ENCODE measurements around the gene CAPN15.
"Not testable (repeated sequence)": the region's sequence is repeated elsewhere in the genome, so short reads cannot be mapped to it uniquely, and the experiment has no call there.

Gene CAPN15

DNA sequence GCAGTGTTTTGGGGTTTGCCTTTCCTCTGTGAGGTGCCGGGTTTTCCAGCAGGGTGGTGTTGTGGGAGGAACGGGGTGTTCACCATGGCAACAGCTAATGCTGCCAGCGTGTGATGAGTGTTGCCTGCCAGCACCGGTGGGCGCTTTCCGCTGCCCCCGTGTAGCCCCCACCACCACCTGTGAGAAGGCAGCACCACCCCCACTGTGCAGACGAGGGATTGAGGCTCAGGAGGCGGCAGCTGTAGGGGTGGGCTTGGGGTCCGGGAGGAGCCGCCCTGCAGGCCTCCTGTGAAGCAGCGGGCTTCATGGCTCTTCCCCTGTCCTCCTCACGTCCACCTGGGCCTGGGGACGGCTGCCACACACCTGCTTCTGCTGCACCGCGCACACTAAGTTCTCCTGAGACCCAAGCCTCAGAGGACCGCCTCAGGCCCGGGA, 67.6 kb downstream of the CAPN15 start:
- DNase-seq = no peak

DNA sequence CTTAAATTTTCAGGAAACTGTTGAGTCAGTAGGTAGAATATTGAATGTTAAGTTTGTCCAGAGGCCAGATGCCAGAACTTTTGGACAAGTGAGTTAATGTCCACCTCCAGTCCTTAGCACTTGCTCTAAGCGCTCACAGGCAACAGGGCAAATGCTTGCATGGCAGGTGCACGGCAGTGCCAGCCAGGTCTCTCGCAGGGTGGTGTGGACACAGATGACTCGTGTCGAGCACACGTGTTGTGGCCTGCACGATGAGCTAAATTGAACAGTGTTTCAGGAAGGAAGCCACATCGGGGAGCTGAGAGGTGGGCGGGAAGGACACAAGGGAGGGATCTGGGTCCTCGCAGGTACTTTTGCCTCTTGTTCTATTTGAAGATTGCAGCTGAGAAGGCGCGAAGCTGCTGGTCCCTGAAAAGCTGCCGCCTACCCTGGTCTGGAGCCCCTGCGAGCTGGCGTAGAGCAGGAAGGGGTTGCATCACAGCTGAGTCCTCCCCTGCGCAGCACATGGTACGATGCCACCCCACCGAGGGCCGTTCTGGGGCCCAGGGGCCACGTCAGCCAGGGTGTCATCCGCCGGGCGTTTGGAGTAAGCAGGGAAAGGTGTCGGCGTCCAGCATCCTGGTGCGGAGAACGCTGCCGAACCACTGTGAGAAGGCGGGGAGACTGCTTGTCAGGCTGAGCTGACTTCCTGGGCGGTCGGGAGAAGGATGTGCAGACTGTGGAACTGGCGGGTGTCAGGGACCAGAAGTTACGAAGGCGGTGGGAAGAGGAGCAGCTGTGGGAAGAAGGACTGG, 68.6 kb downstream of the CAPN15 start:
- peak; percentile 34 to 49 (median 35) for DNase-seq

DNA sequence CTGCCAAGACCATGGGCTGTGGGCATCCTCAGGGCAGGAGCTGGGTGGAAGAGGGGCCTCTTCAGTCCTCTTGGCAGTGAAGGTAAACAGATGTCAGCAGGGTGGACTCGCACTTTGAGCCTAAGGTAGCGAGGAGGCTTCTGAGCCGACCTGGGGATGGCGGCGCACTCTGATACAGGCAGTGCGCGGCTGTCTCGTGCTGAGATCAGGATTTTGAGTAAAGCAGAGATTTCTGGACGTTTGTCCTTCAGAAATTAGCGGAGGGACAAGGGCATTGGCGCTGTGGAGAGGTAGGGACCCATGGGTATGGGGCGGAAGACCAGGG, 69.2 kb downstream of the CAPN15 start:
- no peak for DNase-seq

DNA sequence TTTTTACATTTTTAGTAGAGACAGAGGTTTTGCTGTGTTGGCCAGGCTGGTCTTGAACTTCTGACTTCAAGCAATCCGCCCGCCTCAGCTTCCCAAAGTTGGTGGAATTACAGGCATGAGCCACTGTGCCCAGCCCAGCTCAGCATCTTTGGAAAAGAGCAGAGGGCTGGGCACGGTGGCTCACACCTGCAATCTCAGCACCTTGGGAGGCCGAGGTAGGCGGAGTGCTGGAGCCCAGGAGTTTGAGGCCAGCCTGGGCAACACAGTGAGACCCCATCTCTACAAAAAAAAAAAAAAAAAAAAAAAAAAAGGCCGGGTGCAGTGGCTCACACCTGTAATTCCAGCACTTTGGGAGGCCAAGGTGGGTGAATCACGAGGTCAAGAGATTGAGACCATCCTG, 70.1 kb downstream of the CAPN15 start:
- not testable (repeated sequence) for DNase-seq

DNA sequence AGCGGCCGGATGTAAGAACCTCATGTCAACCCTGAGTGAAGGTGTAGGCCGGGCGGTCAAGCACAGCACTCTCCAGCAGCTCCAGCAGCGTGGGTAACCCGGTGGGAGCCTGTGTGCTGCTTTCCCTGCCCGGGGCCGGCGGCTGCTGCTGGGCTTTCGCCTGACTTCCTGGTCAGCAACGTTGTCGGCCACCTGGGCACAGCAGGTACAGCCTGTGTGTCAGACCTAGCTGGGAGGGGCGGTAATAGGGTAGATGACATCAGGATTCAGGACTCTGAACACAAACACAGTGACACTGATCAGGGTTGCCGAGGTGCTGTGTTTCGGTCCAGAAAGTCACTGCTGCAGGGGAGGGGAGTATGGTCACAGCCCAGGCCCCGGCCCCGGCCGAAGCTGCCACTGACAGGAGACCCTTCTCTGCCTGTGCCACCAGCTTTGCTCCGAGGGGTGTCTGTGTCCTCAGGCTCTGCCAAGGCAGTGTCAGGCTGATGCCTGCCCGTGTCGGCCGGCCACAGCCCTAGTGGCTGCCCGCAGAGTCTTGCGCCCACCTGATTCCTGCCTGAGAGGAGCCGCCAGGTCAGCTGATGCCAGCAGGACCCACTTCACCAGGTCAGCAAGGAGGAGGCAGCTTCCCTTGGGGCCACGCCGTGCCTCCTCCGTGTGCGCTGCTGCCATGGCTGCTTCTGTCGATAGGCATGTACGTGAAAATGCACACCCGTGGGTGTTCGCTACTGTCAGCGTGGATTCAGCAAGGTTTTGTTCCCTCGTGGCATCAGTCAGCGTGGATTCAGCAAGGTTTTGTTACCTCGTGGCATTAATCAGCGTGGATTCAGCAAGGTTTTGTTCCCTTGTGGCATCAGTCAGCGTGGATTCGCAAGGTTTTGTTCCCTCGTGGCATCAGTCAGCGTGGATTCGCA, 71.6 kb downstream of the CAPN15 start:
- DNase-seq = no peak

DNA sequence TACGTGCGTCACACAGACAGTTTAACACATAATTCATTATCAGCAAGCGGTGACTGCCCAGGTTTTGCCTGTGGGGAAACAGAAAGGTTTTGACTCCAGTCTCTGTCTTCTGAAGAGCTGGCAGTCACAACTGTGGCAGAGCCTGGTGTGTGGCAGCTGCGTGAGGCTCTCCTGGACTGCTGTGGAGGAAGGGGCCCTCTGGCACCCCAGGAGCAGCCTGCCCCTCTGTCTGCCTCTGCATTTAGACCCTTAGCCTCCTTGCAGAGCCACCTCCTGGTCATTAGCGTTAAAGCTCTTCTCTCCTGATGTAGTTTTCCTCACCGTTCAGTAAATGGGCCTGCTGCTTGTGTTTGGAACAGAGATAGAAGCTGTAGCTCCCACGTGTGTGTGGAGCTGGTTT, 73.3 kb downstream of the CAPN15 start:
- DNase-seq = peak in 1 of 3 donors; percentile 26

DNA sequence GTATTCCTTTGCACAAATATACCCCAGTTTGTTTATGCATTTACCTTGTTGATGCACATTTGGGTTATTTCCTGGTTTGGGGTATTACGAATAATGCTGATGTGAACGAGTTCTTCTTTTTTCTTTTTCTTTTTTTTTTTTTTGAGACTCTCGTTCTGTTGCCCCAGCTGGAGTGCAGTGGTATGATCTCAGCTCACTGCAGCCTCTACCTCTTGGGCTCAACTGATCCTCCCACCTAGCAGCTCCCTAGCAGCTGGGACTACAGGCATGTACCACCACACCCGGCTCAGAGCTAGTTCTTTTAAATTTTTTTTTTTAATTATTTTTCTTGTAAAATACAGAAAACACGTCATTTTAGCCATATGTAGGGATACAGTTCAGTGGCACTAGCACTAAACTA, 76.4 kb downstream of the CAPN15 start:
- DNase-seq = no peak

Data from suppressor macrophage treated with lipopolysaccharide for 1 hour (primary cell).